Measurements from ENCODE around the gene SKIDA1. TPM values are rescaled to one million over a fixed set of nuclear protein-coding genes. Genes with fewer than 3 reads are reported as not detected.

SKIDA1 gene
- total and polyA plus RNA-seq, 11 donors = 0.61 to 5.4 (median 3.1) TPM

DNA sequence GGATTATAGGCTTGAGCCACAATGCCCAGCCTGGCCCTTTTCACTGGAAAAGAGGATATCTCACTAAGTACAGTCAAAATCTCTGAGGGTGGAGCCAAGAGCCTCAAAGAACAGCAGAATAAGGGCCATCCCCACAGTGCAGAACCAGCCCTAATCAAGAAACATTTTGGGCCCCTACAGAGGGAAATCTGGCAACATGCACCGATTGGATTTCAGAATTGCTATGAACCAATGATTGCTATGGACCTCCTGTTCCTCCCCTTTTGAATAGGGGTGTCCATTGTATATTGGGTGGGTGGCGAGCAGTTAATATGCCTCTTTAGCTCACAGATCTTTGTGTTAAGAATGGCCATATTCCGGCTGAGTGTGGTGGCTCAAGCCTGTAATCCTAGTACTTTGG is 42.7 kb downstream of the SKIDA1 start:
- 96 to 100% (median 99%) methylated on average over 3 of the region's 3 CpGs for WGBS, 4 donors
- ATAC-seq (no peak), DNase-seq (no peak)
- H3K4me3 ChIP-seq = no peak overlapping the region
- H3K9me3 ChIP-seq = peaks cover 0 to 8% (median 0%) of the 10 kb centered on the region in 12 donors
- H3K36me3 ChIP-seq = no peaks in the 10 kb centered on the region
- no peaks in the 10 kb centered on the region for H3K27me3 ChIP-seq
- H3K27ac ChIP-seq = no peak overlapping the region
- TF ChIP-seq, protein P1, sequence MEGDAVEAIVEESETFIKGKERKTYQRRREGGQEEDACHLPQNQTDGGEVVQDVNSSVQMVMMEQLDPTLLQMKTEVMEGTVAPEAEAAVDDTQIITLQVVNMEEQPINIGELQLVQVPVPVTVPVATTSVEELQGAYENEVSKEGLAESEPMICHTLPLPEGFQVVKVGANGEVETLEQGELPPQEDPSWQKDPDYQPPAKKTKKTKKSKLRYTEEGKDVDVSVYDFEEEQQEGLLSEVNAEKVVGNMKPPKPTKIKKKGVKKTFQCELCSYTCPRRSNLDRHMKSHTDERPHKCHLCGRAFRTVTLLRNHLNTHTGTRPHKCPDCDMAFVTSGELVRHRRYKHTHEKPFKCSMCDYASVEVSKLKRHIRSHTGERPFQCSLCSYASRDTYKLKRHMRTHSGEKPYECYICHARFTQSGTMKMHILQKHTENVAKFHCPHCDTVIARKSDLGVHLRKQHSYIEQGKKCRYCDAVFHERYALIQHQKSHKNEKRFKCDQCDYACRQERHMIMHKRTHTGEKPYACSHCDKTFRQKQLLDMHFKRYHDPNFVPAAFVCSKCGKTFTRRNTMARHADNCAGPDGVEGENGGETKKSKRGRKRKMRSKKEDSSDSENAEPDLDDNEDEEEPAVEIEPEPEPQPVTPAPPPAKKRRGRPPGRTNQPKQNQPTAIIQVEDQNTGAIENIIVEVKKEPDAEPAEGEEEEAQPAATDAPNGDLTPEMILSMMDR (IDR thresholded peaks at IDR 0.05) = no peak
- TF ChIP-seq POLR2A (IDR thresholded peaks at IDR 0.05) = no peak
- no peaks in the 10 kb centered on the region for H3K4me1 ChIP-seq
- intact Hi-C loops (cut with DNase I) = loop anchor here in 1 of 10 donors (10.0 kb wide), 1 partner anchor 398 kb away; no protein-coding TSS in a partner anchor

DNA sequence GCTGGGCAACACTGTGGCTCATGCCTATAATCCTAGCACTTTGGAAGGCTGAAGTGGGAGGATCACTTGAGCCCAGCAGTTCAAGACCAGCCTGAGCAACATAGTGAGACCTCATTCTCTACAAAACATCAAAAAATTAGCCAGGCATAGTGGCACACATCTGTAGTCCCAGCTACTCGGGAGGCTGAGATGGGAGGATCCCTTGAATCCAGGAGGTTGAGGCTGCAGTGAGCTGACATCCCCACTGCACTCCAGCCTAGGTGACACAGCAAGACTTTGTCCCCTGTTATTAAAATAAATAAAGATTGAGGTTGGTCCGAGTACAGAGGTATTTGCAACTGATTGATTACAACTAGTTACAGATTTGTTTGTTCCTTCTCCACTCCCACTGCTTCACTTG is 44.1 kb downstream of the SKIDA1 start:
- TF ChIP-seq, protein P1 (IDR thresholded peaks at IDR 0.05) = no peak
- TF ChIP-seq POLR2A (IDR thresholded peaks at IDR 0.05) = no peak
- H3K36me3 ChIP-seq = no peaks in the 10 kb centered on the region
- DNase-seq (no peak), ATAC-seq (no peak)
- intact Hi-C loops (cut with DNase I) = loop anchor here in 1 of 10 donors (10.0 kb wide), 1 partner anchor 397 kb away; no protein-coding TSS in a partner anchor
- no peak overlapping the region for H3K4me3 ChIP-seq
- H3K4me1 ChIP-seq = no peaks in the 10 kb centered on the region
- no peak overlapping the region for H3K27ac ChIP-seq
- peaks cover 0 to 8% (median 0%) of the 10 kb centered on the region in 12 donors for H3K9me3 ChIP-seq
- WGBS, 4 donors = 89 to 92% (median 90%) methylated on average over 2 of the region's 2 CpGs
- H3K27me3 ChIP-seq = no peaks in the 10 kb centered on the region

DNA sequence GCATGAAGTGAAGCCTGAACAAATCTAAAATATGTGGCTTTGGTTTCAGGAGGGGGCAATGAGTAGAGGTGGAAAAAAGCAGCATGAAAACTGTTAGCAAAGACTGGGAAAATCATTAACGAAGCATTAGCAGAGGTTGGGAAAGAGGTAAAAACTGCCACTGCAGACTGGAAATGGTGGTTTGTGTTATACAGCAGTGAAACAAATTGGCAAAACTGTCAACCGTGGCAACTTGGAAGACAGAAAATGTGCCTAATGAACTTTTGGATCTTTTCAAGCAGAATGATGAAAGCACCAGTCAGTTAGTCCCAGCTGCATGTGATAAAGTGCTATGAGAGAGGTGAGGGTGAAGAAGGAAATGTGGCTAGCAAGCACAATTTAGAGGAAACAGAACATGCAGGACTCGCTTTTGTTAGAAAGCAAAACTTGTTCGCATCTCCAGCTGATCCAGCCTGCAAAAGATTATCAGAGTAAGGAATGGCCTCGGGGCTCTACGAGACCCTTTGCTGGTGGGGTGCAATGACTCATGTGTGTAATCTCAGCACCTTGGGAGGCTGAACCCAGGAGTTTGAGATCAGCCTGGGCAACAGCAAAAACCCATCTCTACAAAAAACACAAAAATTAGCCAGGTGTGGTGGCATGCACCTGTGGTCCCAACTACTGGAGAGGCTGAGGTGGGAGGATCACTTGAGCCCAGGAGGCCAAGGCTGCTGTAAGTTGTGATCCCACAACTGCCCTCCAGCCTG is 45.7 kb downstream of the SKIDA1 start:
- Histone ChIP-seq H3K27ac (no peak overlapping the region), H3K9me3 (peaks cover 0 to 8% (median 0%) of the 10 kb centered on the region in 12 donors), H3K4me3 (no peak overlapping the region), H3K36me3 (no peaks in the 10 kb centered on the region), H3K4me1 (no peaks in the 10 kb centered on the region), H3K27me3 (no peaks in the 10 kb centered on the region)
- ATAC-seq (no peak), DNase-seq (no peak)
- 74 to 81% (median 74%) methylated on average over 6 of the region's 6 CpGs for WGBS, 4 donors
- no peak for TF ChIP-seq POLR2A (IDR thresholded peaks at IDR 0.05)
- TF ChIP-seq, protein P1 (IDR thresholded peaks at IDR 0.05) = no peak
- intact Hi-C loops (cut with DNase I) = loop anchor here in 1 of 10 donors (10.0 kb wide), 1 partner anchor 395 kb away; no protein-coding TSS in a partner anchor

DNA sequence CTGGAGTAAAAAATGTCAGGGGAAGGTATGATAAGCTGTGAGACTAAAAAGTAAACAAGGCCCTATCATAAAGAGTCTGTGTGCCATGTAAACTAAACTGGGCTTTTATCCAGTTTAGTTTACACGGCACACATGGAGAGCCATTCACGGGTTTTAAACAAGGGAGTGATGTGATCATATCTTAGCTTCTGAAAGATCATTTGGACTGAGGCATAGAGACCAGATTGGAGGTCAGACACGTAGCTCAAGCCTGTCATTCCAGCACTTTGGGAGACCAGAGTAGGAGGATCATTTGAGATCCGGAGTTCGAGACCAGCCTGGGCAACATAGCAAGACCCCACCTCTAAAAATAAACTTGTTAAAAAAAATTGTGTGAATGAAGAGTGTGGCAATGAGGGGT is 50.1 kb downstream of the SKIDA1 start:
- no peaks in the 10 kb centered on the region for H3K36me3 ChIP-seq
- DNase-seq (no peak), ATAC-seq (no peak)
- no peak overlapping the region for H3K4me3 ChIP-seq
- 73 to 92% (median 83%) methylated on average over 5 of the region's 5 CpGs for WGBS, 4 donors
- H3K4me1 ChIP-seq = no peaks in the 10 kb centered on the region
- no peak overlapping the region for H3K27ac ChIP-seq
- TF ChIP-seq, protein P1 (IDR thresholded peaks at IDR 0.05) = no peak
- no peak for TF ChIP-seq POLR2A (IDR thresholded peaks at IDR 0.05)
- intact Hi-C loops (cut with DNase I) = no loop called here
- H3K27me3 ChIP-seq = no peaks in the 10 kb centered on the region
- H3K9me3 ChIP-seq = peaks cover 0 to under 1% (median 0%) of the 10 kb centered on the region in 12 donors
